Measurements from ENCODE around the gene CAPN5.

Gene CAPN5

GRCh38 chr11:77082838-77083565 lies 16.2 kb downstream of the CAPN5 start:
- TF ChIP-seq ZC3H10 (CRISPR knock-in tag; IDR thresholded peaks at IDR 0.05) (no peak), ISL1 (CRISPR knock-in tag; IDR thresholded peaks at IDR 0.05) (no peak)
- no peak; the same call in 2 of the 3 replicates for ATAC-seq

- TF ChIP-seq ZNF70 (CRISPR knock-in tag; IDR thresholded peaks at IDR 0.05): no peak
- TF ChIP-seq TSHZ2 (CRISPR knock-in tag; IDR thresholded peaks at IDR 0.05): no peak
- TF ChIP-seq CSRNP3 (CRISPR knock-in tag; IDR thresholded peaks at IDR 0.05): no peak
- TF ChIP-seq ESRRG (CRISPR knock-in tag; IDR thresholded peaks at IDR 0.05): no peak
- TF ChIP-seq ISL1 (CRISPR knock-in tag; IDR thresholded peaks at IDR 0.05): no peak
- no peak for TF ChIP-seq RARB (CRISPR knock-in tag; IDR thresholded peaks at IDR 0.05)
- TF ChIP-seq ZFP3 (CRISPR knock-in tag; IDR thresholded peaks at IDR 0.05): no peak
- no peak for TF ChIP-seq CREB5 (CRISPR knock-in tag; IDR thresholded peaks at IDR 0.05; ENCODE audit: low read depth)
- TF ChIP-seq, protein P1, sequence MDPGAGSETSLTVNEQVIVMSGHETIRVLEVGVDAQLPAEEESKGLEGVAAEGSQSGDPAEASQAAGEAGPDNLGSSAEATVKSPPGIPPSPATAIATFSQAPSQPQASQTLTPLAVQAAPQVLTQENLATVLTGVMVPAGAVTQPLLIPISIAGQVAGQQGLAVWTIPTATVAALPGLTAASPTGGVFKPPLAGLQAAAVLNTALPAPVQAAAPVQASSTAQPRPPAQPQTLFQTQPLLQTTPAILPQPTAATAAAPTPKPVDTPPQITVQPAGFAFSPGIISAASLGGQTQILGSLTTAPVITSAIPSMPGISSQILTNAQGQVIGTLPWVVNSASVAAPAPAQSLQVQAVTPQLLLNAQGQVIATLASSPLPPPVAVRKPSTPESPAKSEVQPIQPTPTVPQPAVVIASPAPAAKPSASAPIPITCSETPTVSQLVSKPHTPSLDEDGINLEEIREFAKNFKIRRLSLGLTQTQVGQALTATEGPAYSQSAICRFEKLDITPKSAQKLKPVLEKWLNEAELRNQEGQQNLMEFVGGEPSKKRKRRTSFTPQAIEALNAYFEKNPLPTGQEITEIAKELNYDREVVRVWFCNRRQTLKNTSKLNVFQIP (CRISPR knock-in tag; IDR thresholded peaks at IDR 0.05; ENCODE audit: borderline replicate concordance, low read depth): no peak
- TF ChIP-seq ZC3H10 (CRISPR knock-in tag; IDR thresholded peaks at IDR 0.05): no peak
- TF ChIP-seq, protein P2, sequence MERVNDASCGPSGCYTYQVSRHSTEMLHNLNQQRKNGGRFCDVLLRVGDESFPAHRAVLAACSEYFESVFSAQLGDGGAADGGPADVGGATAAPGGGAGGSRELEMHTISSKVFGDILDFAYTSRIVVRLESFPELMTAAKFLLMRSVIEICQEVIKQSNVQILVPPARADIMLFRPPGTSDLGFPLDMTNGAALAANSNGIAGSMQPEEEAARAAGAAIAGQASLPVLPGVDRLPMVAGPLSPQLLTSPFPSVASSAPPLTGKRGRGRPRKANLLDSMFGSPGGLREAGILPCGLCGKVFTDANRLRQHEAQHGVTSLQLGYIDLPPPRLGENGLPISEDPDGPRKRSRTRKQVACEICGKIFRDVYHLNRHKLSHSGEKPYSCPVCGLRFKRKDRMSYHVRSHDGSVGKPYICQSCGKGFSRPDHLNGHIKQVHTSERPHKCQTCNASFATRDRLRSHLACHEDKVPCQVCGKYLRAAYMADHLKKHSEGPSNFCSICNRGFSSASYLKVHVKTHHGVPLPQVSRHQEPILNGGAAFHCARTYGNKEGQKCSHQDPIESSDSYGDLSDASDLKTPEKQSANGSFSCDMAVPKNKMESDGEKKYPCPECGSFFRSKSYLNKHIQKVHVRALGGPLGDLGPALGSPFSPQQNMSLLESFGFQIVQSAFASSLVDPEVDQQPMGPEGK (CRISPR knock-in tag; IDR thresholded peaks at IDR 0.05; ENCODE audit: borderline replicate concordance): no peak
- no peak for TF ChIP-seq CSDC2 (CRISPR knock-in tag; IDR thresholded peaks at IDR 0.05)
- no peak for TF ChIP-seq PPARA (CRISPR knock-in tag; IDR thresholded peaks at IDR 0.05; ENCODE audit: borderline replicate concordance)
- TF ChIP-seq SNAI2 (CRISPR knock-in tag; IDR thresholded peaks at IDR 0.05): no peak
- no peak for TF ChIP-seq ZFP30 (CRISPR knock-in tag; IDR thresholded peaks at IDR 0.05)
- no peak for TF ChIP-seq ARNTL (CRISPR knock-in tag; IDR thresholded peaks at IDR 0.05; ENCODE audit: borderline replicate concordance, low read depth)
- no peak for ATAC-seq
Observed at GRCh38 chr11:77083566-77084245, 16.9 kb downstream of the CAPN5 start.

GRCh38 chr11:77084581-77085191 lies 17.9 kb downstream of the CAPN5 start:
- no peak for TF ChIP-seq ZNF565 (CRISPR knock-in tag; conservative IDR thresholded peaks at IDR 0.05; ENCODE audit: low read depth)
- no peak for TF ChIP-seq ZFP30 (CRISPR knock-in tag; IDR thresholded peaks at IDR 0.05)
- TF ChIP-seq, protein P2 (CRISPR knock-in tag; IDR thresholded peaks at IDR 0.05; ENCODE audit: borderline replicate concordance): no peak
- TF ChIP-seq TOX (CRISPR knock-in tag; IDR thresholded peaks at IDR 0.05; ENCODE audit: borderline replicate concordance): no peak
- no peak for ATAC-seq

All from SK-N-SH treated with all-trans-retinoic acid at 6 μM for 48 hours (cell line).